Naive thymus-derived CD8-positive, alpha-beta T cell (primary cell): Measurements from ENCODE around the gene KLKB1. TPM values are rescaled to one million over a fixed set of nuclear protein-coding genes. Genes with fewer than 3 reads are reported as not detected.

Experiments used
- ATAC-seq, 2 donors: fragments of 150-1000 bp; cut with Tn5 transposase in 1 of 2; sonication (Bioruptor Pico), chemical (Tn5 transposase) in 1 of 2; 1 replicate in 1 of 2; 2 replicates in 1 of 2; pipeline ENCODE4 v1.10.0; 2021; ENCODE audit warnings: mild to moderate bottlenecking in 2 of 2, moderate library complexity in 2 of 2
- POLR2A ChIA-PET: fragments of 350-600 bp; sonication (Branson Sonifier 250); formaldehyde crosslinking; loops from one replicate; lab custom pipeline; 2021; ENCODE audit warnings: antibody characterized with exemption; lab: Charles Lee
- DNase-seq, 10 donors: peaks; one replicate each; pipeline versions ENCODE4 v3.0.0 to v3.0.0-alpha.2; 2020 to 2022
- H3K27ac Mint-ChIP-seq, 10 donors: one replicate each; pipeline ENCODE4 v1.8.0; 2020 to 2022; ENCODE audit warnings: mild to moderate bottlenecking in 10 of 10, mixed read lengths in 10 of 10, moderate library complexity in 4 of 10, inconsistent platforms in 1 of 10
- H3K27me3 Mint-ChIP-seq, 5 donors: one replicate each; pipeline ENCODE4 v1.8.0; 2021 to 2022; ENCODE audit warnings: mixed read lengths in 5 of 5
- H3K36me3 Mint-ChIP-seq, 3 donors: one replicate each; pipeline ENCODE4 v1.8.0; 2020 to 2022; ENCODE audit warnings: mixed read lengths in 3 of 3, mild to moderate bottlenecking in 2 of 3, inconsistent platforms in 1 of 3
- H3K4me1 Mint-ChIP-seq, 4 donors: one replicate each; pipeline ENCODE4 v1.8.0; 2021 to 2022; ENCODE audit warnings: mixed read lengths in 4 of 4
- H3K4me3 Mint-ChIP-seq, 10 donors: one replicate each; pipeline ENCODE4 v1.8.0; 2020 to 2022; ENCODE audit warnings: mild to moderate bottlenecking in 10 of 10, mixed read lengths in 10 of 10, moderate library complexity in 6 of 10, inconsistent platforms in 1 of 10
- H3K9me3 Mint-ChIP-seq, 9 donors: one replicate each; pipeline ENCODE4 v1.8.0; 2020 to 2022; ENCODE audit warnings: mixed read lengths in 9 of 9, mild to moderate bottlenecking in 3 of 9, inconsistent platforms in 1 of 9, moderate library complexity in 1 of 9
- polyA plus RNA-seq, 3 donors: library from polyadenylated mRNA; unstranded; fragments of 300-500 nt; fragmentation: Illumina TruSeq; gene quantifications; one replicate each; pipeline ENCODE4 v1.2.3, GENCODE V29; 2021
- total RNA-seq, 8 experiments: library from RNA in 2 of 8; stranded (reverse) in 2 of 8; gene quantifications; one replicate each; pipeline ENCODE4 v1.2.3 and lab custom pipeline; 2021 to 2026

Gene KLKB1
- total and polyA plus RNA-seq, 5 experiments from 2014 or later = 1.8 to 2.9 TPM; not detected in 3

- Mint-ChIP-seq H3K4me1 (peaks cover 7 to 23% (median 15%) of the 10 kb centered on the region in 4 donors), H3K9me3 (no peaks in the 10 kb centered on the region), H3K27ac (peak overlapping the region in 6 of 10 donors; percentile 14 to 98 (median 70)), H3K27me3 (no peaks in the 10 kb centered on the region), H3K4me3 (peak overlapping the region in 1 of 10 donors; percentile 26), H3K36me3 (peaks cover 0 to 5% (median 0%) of the 10 kb centered on the region in 3 donors)
- POLR2A ChIA-PET = interaction anchor here (4.2 kb wide), 1 partner anchor 11 kb away, joined by 23 read pairs; the partner anchor contains the start of gene CYP4V2
- DNase-seq = no peak
- ATAC-seq = no peak
Observed at GRCh38 chr4:186202490-186203140, 24.7 kb upstream of the KLKB1 start.

DNA sequence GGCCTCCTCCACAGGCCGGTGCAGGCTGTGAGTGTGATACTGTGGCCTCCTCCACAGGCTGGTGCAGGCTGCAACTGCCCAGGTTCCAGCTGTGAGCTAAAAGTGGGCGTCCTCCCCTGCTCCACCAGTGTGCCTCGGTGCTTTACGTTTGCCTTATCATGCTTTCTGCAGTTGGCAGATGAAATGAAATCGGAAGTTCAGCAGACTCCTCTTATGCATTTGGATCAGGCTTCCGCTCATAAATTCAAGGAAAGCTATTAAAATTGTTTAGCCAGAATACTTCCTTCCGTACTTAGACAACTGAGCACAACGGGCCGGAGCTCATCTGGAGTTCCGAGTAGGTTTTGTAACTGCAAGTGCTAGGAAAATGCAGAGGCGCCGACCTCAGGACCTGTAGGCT is 23.9 kb upstream of the KLKB1 start:
- POLR2A ChIA-PET = interaction anchor here (0.6 to 4.2 kb wide), 2 partner anchors 12 to 777 kb away, joined by 3 to 23 read pairs; partner anchors contain the start of gene CYP4V2
- Mint-ChIP-seq H3K4me3 (peak overlapping the region in 7 of 10 donors; percentile 23 to 82 (median 79)), H3K4me1 (peaks cover 7 to 23% (median 13%) of the 10 kb centered on the region in 4 donors), H3K27ac (peak overlapping the region in 8 of 10 donors; percentile 46 to 98 (median 89)), H3K36me3 (peaks cover 0 to under 1% (median 0%) of the 10 kb centered on the region in 3 donors), H3K9me3 (no peaks in the 10 kb centered on the region), H3K27me3 (no peaks in the 10 kb centered on the region)
- DNase-seq (peak in 1 of 10 donors; percentile 18), ATAC-seq (peak; percentile 7 to 15)

DNA sequence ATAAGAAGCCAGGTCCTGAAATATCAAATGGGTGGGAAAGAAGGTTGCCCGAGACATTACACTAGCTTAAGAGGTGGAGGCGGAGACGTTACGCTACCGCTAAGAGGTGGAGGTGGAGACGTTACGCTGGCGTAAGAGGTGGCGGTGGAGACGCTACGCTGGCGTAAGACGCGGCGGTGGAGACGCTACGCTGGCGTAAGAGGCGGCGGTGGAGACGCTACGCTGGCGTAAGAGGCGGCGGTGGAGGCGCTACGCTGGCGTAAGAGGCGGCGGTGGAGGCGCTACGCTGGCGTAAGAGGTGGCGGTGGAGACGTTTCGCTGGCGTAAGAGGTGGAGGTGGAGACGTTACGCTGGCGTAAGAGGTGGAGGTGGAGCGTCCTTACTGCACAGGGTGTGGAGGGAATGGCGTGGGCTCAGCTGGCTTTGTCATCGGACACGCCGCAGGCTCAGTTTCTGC is 23.2 kb upstream of the KLKB1 start:
- H3K27me3 Mint-ChIP-seq = no peaks in the 10 kb centered on the region
- peak overlapping the region in 7 of 10 donors; percentile 55 to 82 (median 79) for H3K4me3 Mint-ChIP-seq
- peaks cover 0 to 5% (median 0%) of the 10 kb centered on the region in 9 donors for H3K9me3 Mint-ChIP-seq
- H3K4me1 Mint-ChIP-seq = peaks cover 7 to 23% (median 13%) of the 10 kb centered on the region in 4 donors
- DNase-seq = peak in 6 of 10 donors; percentile 24 to 84 (median 60)
- H3K27ac Mint-ChIP-seq = peak overlapping the region in 9 of 10 donors; percentile 75 to 98 (median 90)
- H3K36me3 Mint-ChIP-seq = peaks cover 5 to 8% (median 7%) of the 10 kb centered on the region in 3 donors
- ATAC-seq = peak; percentile 63 to 80
- POLR2A ChIA-PET = interaction anchor here (4.2 kb wide), 1 partner anchor 13 kb away, joined by 23 read pairs; the partner anchor contains the start of gene CYP4V2

DNA sequence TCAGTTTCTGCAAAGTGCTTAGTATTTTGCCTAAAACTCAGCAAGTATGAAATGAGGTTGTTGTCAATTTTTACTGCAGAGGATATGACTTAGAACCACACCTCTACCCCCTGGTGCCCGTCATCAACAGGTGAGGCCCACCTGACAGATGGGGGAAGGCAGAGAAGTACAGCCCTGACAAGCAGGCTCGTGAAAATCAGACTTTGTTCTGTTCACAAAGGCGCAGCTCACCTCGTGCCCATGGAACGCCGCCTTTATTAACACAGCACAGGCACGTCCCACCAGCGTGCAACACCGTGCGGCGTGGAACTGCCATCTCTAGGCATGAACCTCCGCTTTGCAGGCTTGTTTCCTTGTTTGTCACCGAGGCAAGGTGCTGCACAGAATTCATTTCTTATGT is 22.6 kb upstream of the KLKB1 start:
- ATAC-seq = peak in 1 of 2 donors; percentile 57
- POLR2A ChIA-PET = interaction anchor here (4.2 kb wide), 1 partner anchor 13 kb away, joined by 23 read pairs; the partner anchor contains the start of gene CYP4V2
- no peaks in the 10 kb centered on the region for H3K27me3 Mint-ChIP-seq

GRCh38 chr4:186205156-186205555 is 22.2 kb upstream of the KLKB1 start:
- no peak for DNase-seq
- Mint-ChIP-seq H3K4me1 (peaks cover 7 to 23% (median 13%) of the 10 kb centered on the region in 4 donors), H3K27ac (peak overlapping the region in 7 of 10 donors; percentile 7 to 98 (median 73)), H3K9me3 (peaks cover 0 to 6% (median 2%) of the 10 kb centered on the region in 9 donors), H3K27me3 (no peaks in the 10 kb centered on the region), H3K36me3 (peaks cover 14 to 18% (median 17%) of the 10 kb centered on the region in 3 donors), H3K4me3 (peak overlapping the region in 1 of 10 donors; percentile 24)
- POLR2A ChIA-PET = interaction anchor here (0.6 to 4.2 kb wide), 2 partner anchors 13 to 14 kb away, joined by 3 to 23 read pairs; partner anchors contain the start of gene CYP4V2
- no peak for ATAC-seq

More for the DNA sequence above, 22.6 kb upstream of the KLKB1 start:
- peak in 3 of 10 donors; percentile 9 to 31 (median 26) for DNase-seq
- Mint-ChIP-seq H3K9me3 (peaks cover 0 to 6% (median 2%) of the 10 kb centered on the region in 9 donors), H3K27ac (peak overlapping the region in 9 of 10 donors; percentile 79 to 98 (median 91)), H3K4me3 (peak overlapping the region in 7 of 10 donors; percentile 55 to 82 (median 74)), H3K36me3 (peaks cover 9 to 13% (median 12%) of the 10 kb centered on the region in 3 donors), H3K4me1 (peaks cover 7 to 23% (median 13%) of the 10 kb centered on the region in 4 donors)

GRCh38 chr4:186216465-186217024 is 10.8 kb upstream of the KLKB1 start:
- peak overlapping the region in 1 of 10 donors; percentile 33 for H3K27ac Mint-ChIP-seq
- peaks cover 0 to 4% (median 0%) of the 10 kb centered on the region in 4 donors for H3K4me1 Mint-ChIP-seq
- H3K9me3 Mint-ChIP-seq = peaks cover 0 to 3% (median 0%) of the 10 kb centered on the region in 9 donors
- DNase-seq = no peak
- ATAC-seq = no peak
- H3K4me3 Mint-ChIP-seq = no peak overlapping the region
- peaks cover 9 to 12% (median 10%) of the 10 kb centered on the region in 3 donors for H3K36me3 Mint-ChIP-seq
- no peaks in the 10 kb centered on the region for H3K27me3 Mint-ChIP-seq
- POLR2A ChIA-PET = no interaction called here

DNA sequence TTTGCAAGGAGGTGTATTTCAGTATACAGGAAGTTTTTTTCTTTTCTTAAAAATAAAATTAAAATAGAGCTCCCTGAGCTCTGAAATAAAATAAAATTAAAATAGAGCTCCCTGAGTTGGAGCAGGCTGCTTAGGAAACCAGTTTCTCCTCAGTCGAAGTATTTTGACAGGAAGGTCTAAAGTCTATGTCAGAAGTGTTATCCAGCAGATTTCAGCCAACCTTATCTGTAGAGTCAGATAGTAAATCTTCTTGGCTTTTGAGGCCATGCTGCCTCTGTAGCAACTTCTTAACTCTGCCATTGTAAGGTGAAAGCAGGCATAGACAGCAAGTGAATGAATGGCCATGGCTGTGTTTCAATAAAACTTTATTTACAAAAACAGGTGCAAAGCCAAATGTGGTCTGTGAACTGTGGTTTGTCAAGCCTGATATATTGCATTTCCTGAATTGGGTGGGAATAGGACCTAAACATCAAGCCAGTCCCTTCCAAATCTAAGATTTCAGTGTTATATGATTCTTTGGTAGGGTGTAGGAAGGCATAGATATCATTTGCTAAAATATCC is 9.5 kb upstream of the KLKB1 start:
- Mint-ChIP-seq H3K9me3 (peaks cover 0 to 12% (median 0%) of the 10 kb centered on the region in 9 donors), H3K27ac (no peak overlapping the region), H3K4me3 (no peak overlapping the region), H3K36me3 (peaks cover 2 to 13% (median 3%) of the 10 kb centered on the region in 3 donors), H3K27me3 (peaks cover 0 to 2% (median 0%) of the 10 kb centered on the region in 5 donors), H3K4me1 (peaks cover 0 to 4% (median 0%) of the 10 kb centered on the region in 4 donors)
- POLR2A ChIA-PET = no interaction called here
- no peak for ATAC-seq
- DNase-seq = no peak

GRCh38 chr4:186221624-186222023 is 5.7 kb upstream of the KLKB1 start:
- peaks cover 15 to 37% (median 24%) of the 10 kb centered on the region in 3 donors for H3K36me3 Mint-ChIP-seq

DNA sequence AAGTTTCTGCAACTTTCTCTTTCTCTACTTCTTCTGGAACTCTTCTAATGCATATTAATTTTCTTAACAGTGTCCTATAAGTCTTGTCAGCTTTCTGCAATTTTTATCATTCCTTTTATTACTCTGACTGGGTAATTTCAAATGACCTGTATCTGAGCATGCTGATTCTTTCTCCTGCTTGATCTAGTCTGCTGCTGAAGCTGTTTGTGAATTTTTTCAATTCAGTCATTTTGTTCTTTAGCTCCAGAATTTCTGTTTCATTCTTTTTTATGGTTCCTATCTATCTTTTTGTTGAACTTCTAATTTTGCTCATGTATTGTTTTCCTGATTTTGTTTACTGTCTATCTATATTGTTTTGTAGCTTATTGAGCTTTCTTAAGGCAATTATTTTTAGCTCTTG is 1.5 kb upstream of the KLKB1 start:
- H3K4me1 Mint-ChIP-seq = peaks cover 0 to 2% (median 0%) of the 10 kb centered on the region in 4 donors
- peaks cover 0 to 11% (median 0%) of the 10 kb centered on the region in 5 donors for H3K27me3 Mint-ChIP-seq
- POLR2A ChIA-PET = interaction anchor here (0.7 kb wide), 1 partner anchor 27 kb away, joined by 3 read pairs; no protein-coding TSS in a partner anchor
- DNase-seq (no peak), ATAC-seq (no peak)
- no peak overlapping the region for H3K4me3 Mint-ChIP-seq
- peaks cover 5 to 39% (median 28%) of the 10 kb centered on the region in 9 donors for H3K9me3 Mint-ChIP-seq
- peaks cover 19 to 42% (median 33%) of the 10 kb centered on the region in 3 donors for H3K36me3 Mint-ChIP-seq
- H3K27ac Mint-ChIP-seq = peak overlapping the region in 2 of 10 donors; percentile 15 to 45

More at GRCh38 chr4:186221624-186222023, 5.7 kb upstream of the KLKB1 start:
- POLR2A ChIA-PET = no interaction called here
- Mint-ChIP-seq H3K4me3 (no peak overlapping the region), H3K27ac (peak overlapping the region in 1 of 10 donors; percentile 28), H3K27me3 (peaks cover 0 to 11% (median 0%) of the 10 kb centered on the region in 5 donors), H3K4me1 (peaks cover 0 to 2% (median 0%) of the 10 kb centered on the region in 4 donors), H3K9me3 (peaks cover 5 to 34% (median 25%) of the 10 kb centered on the region in 9 donors)
- no peak for ATAC-seq
- DNase-seq = no peak

GRCh38 chr4:186226521-186227189 is 652 bp upstream of the KLKB1 start:
- H3K27ac Mint-ChIP-seq = no peak overlapping the region
- no peak overlapping the region for H3K4me3 Mint-ChIP-seq
- ATAC-seq (no peak), DNase-seq (no peak)
- H3K27me3 Mint-ChIP-seq = peaks cover 0 to 11% (median 0%) of the 10 kb centered on the region in 5 donors
- peaks cover 0 to 2% (median 0%) of the 10 kb centered on the region in 4 donors for H3K4me1 Mint-ChIP-seq
- POLR2A ChIA-PET = no interaction called here
- peaks cover 19 to 36% (median 33%) of the 10 kb centered on the region in 3 donors for H3K36me3 Mint-ChIP-seq
- H3K9me3 Mint-ChIP-seq = peaks cover 5 to 35% (median 28%) of the 10 kb centered on the region in 9 donors

DNA sequence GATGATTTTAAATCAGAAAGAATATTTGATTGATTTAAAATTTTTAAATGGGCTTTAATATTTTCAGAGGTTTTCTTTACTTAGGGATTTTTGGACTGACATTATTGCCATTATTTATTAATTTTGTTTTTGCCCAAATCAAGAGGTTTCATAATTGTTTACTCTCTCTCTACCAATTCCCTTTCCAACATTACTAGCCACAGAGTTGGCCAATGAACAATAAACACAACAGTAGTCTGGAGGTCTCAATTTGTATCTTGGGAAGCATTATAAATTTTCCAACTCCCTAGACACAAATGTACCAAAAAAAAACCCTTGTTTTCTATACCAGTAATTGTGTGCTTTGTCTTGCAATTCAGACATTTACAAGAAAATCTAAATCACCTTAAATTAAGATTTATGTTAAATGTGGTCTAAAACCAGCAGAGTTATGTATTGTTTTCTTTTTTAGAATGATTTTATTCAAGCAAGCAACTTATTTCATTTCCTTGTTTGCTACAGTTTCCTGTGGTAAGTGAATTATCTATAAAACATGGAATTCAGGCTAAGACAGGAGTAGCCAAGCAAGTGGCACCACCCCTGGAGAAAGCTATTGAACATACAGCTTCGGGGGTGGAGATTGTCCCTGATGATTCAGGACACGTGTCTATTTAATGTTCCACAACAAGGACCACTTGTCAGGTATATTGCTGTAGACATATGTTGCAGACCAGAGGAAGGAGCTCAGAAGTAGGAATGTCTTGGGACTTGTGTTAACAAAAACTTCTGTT is 622 bp downstream of the KLKB1 start:
- no peak for ATAC-seq
- H3K36me3 Mint-ChIP-seq = peaks cover 18 to 29% (median 27%) of the 10 kb centered on the region in 3 donors
- H3K4me3 Mint-ChIP-seq = no peak overlapping the region
- peaks cover 5 to 34% (median 26%) of the 10 kb centered on the region in 9 donors for H3K9me3 Mint-ChIP-seq
- no peak for DNase-seq
- peaks cover 0 to 1% (median 0%) of the 10 kb centered on the region in 4 donors for H3K4me1 Mint-ChIP-seq
- POLR2A ChIA-PET = no interaction called here
- H3K27ac Mint-ChIP-seq = no peak overlapping the region
- H3K27me3 Mint-ChIP-seq = peaks cover 0 to 10% (median 0%) of the 10 kb centered on the region in 5 donors
